NCI-H2196 treated with DMSO at 0.1 percent for 48 hours (cell line): ENCODE measurements around the gene PTP4A2.

Experiments used
- DNase-seq: peaks from one replicate; lab custom pipeline; 2025; ENCODE audit not compliant: unreplicated experiment; lab: John Stamatoyannopoulos, UW

Gene PTP4A2

DNA sequence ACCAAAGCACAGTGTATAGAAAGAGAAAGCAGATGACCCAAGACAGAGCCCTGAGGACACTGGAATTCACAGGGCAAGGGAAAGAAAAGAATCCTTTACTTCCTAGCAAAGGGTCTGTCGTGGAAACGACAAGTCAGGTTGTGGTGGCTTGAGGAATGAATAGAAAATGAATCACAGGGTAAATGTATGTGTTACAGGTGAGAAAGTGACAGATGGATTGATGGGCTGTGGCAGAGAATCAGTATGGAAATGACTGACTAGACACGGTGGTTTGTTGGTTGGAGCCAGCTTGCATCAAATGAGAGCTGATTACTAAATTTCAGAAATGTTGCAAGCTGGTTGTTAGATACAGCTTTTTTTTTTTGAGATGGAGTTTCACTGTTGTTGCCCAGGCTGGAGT, 46.9 kb downstream of the PTP4A2 start:
- no peak for DNase-seq

DNA sequence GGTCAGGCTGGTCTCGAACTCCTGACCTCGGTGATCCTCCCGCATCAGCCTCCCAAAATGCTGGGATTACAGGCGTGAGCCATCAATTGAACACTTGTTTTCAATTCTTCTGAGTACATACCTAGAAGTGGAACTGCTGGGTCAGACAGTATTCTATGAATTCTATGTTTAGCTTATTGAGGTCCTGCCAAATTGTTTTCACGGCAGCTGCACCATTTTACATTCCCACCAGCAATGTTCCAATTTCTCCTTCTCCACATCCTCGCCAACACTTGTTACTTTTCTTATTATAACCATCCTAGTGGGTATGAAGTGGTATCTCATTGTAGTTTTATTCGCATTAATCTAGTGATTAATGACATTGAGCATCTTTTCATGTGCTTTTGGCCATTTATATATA, 49.9 kb downstream of the PTP4A2 start:
- no peak for DNase-seq

DNA sequence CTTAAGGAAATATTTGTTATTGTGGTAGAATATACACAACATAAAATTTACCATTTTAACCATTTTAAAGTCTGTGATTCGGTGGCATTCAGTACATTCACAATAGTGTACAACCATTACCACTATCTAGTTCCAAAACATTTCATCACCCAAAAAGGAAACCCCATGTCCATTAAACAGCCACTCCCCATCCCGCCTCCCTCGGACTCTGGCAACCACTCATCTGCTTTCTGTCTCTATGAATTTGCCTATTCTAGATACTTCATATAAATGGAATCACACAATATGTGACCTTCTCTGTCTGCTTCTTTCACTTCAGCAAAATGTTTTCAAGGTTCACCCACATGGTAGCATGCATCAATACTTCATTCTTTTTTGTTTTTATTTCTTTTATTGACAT, 51.3 kb downstream of the PTP4A2 start:
- no peak for DNase-seq

DNA sequence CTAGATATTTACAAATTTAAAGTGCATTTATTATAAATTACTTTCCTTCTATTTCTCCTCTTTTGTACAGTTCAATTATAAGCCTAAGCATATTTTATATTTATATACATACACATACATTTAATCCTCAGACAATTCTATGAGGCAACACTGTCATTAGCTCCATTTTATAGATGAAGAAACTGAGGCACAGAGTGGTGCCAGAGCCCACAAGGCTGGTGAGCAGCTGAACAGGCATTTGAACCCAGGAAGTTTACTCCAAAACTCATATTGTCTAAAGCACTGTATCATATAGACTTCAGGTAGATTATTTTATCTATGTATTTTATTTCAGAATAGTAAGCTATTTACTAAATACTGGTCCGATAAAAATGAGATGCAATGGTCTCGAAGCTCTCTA, 52.3 kb downstream of the PTP4A2 start:
- no peak for DNase-seq

DNA sequence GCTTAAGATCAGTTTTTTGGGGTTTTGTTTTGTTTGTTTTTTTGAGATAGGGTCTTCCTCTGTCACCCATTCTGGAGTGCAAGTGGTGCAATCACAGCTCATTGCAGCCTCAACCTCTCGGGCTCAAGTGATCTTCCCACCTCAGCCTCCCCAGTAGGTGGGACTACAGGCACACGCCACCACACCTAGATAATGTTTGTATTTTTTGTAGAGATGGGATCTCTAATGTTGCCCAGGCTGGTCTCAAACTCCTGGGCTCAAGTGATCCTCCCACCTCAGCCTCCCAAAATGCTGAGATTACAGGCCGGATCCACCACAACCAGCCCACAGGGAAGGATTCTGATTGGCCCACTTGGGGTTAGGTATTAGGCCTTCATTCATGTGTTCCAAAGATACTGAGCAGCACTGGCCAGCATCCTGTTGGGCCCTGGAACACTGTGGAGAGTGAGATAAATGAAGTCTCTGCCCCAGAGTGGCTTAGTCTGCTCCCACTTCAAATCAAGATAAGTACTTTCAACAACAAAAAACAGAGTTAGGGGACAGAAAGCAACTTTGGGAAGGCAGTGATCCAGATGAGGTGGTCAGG, 54.7 kb downstream of the PTP4A2 start:
- no peak for DNase-seq

DNA sequence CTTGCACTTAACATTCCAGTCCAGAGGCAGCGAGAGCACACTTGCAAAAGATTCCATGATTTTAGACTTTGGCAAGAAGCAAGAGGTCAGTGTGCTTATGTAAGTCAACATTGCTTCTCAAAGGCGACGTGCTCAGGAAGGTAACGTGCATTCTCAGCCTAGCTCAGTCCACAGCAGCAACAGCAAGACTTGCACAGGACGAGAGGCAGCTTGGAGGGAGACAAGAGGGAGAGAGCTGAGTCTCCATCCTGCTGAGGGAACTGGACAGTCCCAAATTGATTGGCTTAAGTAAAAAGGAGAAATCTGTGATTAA, 56.5 kb downstream of the PTP4A2 start:
- no peak for DNase-seq

DNA sequence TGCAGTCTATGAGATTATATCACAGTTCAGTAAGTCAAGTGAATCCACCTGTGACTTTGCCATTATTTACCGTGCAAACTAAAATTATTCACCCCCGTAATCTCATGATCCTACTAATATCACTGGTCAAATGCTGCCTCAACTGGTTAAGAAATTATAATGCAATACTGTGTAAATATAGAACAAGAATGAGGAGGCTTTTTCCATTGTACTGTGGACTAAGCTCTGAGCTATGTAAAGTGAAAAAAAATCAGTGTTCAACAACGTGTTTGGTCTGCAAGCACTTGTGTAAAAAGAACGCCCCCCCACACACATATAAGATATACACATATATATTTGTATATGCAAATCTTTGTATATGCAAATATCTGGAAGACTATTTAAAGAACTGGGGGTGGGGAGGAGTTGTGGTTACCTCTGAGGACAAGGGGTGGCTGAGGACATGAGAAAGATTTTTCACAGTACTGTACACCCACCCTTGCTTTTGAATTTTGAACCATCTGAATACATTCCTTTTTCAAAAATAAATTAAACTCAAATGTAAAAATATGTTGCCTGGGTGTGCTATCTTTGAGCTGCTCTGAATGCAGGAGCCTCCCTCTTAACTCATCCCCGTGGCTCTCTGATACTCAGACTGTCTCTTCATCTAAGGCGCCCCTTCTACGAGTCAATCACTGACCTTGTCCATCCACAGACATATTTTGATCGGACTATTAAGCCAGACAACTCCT, 57.0 kb downstream of the PTP4A2 start:
- no peak for DNase-seq

DNA sequence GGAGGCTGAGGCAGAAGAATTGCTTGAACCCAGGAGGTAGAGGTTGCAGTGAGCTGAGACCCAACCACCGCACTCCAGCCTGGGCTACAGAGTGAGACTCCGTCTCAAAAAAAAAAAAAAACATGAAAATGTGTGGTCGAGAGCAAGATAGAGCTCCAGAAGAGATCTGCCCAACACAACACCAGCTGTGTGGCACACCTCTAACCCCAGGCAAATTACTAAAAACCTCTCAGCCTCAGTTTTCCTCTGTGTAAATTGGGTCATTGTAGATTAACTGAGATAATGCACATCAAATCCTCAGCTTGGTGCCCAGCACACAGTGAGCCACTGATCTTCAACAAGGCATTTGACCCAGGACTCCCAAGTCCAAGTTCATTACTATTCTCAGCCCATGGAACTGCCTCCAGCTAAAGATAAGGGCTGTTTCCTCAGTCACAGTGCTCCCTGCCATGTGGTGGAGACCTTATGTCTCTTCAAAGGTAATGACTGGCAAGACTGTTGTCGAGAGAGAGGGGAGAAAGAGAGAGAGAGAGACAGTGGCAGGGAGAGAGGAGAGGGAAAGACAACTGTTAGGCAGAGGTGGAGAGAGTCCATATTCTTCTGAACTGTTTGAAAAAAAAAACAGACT, 58.1 kb downstream of the PTP4A2 start:
- no peak for DNase-seq

DNA sequence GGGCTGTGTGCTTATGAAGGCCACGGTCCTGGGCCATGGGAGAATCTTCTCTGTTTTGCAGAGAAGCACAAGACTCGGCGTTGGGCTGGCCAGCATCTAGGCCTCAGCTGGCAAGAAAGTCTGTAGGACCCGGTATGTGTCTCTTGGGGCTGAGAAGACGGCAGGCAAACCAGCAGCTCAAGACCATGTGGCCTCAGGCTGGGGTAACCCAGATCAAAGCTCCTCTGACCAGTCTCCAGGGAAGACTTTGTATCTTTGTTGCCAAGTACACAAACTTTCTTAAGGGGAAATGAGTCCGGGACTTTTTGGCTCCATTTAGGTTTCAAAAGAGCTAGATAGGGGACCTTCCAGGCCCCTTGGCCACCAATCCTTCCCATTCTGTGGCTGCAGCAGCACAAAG, 60.1 kb downstream of the PTP4A2 start:
- no peak for DNase-seq

DNA sequence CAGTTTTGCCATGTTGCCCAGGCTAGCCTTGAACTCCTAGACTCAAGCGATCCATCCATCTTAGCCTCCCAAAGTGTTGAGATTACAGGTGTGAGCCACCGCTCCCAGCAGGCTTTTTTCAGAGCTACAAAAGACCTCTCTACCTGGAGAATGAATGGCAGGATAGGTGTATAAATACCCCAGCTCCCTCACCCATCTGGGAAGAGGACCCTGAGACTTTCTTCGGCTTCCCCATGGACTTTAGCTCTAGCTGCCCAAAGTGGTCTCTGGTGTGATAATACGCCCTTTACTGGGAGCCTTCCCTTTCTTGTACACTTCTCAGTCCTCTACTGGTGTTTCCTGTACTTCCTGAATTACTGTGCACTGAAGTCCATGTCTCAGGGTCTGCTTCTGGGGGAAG, 60.6 kb downstream of the PTP4A2 start:
- no peak for DNase-seq

DNA sequence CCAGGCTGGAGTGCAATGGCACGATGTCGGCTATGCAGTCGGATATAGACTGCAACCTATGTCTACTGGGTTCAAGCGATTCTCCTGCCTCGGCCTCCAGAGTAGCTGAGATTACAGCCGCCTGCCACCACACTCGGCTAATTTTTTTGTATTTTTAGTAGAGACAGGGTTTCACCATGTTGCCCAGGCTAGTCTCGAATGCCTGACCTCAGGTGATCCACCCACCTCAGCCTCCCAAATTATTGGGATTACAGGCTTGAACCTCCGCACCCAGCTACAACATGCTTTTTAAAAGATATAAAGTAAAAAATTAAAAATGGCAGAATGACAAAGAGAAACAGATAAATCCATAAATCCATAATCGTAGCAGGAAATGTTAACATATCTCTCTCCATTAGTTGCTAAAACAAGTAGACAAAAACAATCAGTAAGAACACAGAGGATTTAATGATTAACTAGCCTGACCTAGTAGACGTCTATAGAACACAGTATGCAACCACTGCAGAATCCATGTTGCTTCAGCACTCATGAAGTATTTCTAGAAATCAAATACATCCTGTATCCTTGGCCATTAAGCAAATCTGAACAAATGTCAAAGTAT, 62.4 kb downstream of the PTP4A2 start:
- no peak for DNase-seq

DNA sequence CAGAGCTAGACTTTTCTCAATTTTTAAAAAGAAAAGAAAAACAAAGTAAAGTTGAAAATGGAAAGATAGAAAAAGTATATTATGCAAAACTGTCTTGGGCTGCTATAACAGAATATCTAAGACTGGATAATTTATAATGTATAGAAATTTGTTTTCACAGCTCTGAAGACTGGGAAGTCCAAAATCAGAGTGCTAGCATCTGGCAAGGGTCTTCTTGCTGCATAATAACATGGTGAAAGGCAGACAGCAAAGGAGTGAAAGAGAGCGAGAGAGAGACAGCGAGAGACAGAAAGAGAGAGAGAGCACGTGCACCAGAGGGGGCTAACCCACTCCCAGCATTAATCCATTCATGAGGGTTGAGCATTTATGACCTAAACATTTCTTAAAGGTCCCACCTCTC, 63.2 kb downstream of the PTP4A2 start:
- no peak for DNase-seq

DNA sequence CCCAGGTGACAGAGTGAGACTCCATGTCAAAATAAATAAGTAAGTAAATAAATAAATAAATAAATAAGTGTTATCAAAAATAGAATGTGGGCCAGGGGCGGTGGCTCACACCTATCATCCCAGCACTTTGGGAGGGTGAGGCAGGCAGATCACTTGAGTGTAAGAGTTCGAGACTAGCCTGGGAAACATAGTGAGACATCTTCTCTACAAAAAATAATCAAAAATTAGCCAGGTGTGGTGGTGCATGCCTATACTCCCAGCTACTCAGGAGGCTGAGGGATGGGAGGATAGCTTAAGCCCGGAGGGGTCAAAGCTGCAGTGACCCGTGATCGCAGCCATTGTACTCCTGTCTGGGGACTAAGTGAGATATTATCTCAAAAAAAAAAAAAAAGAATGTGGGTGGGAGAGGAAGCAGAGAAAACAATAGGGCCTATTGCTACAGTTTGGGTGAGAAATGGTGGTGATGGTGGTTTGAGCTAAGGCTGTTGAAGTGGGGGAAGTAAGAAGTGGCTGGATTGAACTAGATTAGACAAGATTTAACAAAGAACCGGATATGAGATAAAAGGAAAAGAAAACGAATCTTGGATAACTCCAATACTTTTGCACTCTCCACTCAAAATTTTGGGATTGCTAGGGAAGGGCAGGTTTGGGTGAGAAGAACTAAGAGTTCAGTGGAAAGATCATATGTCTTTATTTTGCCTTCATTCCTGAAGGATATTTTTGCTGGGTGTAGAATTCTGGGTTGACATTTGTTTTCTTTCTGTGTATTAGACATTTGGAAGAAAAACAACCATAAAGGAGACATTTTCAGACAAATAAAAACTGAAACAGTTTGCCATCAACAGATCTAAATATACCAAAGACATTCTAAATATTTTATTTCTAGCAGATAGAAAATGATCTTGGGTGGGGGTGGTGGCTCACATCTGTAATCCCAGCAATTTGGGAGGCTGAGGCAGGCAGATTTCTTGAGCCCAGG, 65.2 kb downstream of the PTP4A2 start:
- no peak for DNase-seq

DNA sequence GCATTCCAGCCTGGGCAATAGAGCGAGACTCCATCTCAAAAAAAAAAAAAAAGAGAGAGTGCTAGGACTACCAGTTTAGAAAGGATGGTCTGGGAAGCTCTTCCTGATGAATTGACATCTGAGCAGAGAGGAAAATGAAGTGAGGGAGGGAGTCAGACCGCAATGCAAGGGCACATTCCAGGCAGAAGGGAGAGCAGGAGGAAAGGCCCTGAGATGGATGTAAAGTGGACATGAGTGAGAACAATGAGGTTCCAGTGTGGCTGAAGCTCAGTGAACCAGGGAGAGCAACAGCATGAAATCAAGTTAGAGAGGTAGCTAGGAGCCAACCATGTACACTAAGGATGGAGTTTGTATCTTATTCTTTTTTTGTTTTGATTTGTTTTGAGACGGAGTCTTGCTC, 66.5 kb downstream of the PTP4A2 start:
- DNase-seq: no peak

DNA sequence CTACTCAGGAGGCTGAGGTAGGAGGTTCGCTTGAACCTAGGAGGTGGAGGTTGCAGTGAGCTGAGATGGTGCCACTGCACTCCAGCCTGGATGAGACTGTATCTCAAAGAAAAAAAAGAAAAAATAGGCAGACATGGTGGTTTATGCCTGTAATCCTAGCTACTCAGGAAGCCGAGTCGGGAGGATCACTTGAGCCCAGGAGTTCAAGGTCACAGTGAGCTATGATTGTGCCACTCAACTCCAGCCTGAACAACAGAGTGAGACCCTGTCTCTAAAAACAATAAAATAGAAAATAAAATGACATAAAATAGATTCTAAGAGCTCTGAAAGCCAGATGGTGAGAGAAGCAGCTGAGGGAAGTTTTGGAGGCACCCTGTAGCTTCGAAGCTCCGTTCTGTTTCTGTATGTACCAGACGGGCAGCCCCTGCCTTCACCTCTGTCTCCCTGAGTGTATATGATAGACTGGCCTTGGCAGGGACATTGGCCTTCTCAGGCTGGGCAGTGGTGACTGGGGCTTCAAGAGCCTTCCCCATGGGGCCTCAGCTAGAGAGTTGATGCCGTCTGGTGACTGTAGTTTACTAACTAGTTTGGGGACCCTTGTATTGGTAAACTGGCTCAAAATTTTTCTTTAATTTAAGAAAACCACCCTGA, 68.0 kb downstream of the PTP4A2 start:
- no peak for DNase-seq

DNA sequence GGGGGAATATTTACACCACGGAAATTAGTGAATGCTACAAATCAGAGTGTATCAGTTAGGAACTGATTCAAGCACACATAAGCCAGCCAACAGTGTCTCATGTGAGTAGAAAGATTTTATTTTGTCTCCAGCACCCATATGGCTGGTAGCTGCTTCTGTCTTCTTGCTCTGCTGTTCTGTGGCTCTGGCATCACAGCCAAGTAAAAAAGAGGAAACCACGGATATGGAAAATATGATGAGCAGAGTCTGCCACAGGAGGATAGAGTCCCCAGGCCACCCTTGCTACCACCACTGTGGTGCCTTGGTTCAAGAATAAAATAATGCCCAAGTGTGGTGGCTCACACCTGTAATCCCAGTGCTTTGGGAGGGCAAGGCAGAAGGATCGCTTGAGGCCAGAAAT, 68.7 kb downstream of the PTP4A2 start:
- DNase-seq: no peak

DNA sequence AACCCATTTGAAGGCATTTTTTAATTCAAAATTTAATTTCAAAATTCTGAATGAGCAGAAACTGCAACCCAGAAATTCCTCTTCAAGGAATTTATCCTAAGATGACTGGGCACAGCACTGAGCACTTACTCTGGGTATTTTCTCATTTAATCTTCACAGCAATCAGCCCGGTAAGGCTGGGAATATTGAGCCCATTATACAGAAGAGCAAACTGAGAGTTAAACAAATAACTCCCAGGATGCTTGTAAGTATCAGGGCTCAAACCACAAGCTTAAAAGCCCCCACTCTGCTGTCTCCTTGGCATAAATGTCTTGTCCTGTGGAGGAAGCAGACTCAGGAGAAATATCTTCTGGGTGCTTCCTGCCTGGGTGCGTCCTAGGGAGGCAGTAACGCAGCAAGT, 69.3 kb downstream of the PTP4A2 start:
- DNase-seq: no peak

DNA sequence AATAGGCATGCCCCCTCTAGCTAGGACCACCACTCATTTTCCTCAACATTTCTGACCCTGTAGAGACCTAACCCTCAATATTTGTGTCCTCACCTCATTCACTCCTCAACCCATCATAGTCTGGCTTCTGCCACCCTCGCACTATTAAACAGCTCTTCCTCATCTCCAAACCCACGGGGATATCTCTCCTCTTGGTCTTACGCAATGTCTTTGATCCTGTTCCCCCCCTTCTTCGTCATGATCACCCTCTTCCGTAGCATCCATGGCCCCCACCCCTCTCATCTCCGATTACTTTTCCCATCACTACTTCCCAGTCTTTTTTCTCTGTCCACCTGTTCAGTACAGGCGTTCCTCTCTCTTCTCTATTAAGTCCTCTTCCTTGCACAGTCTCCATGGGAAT, 70.6 kb downstream of the PTP4A2 start:
- DNase-seq: no peak

DNA sequence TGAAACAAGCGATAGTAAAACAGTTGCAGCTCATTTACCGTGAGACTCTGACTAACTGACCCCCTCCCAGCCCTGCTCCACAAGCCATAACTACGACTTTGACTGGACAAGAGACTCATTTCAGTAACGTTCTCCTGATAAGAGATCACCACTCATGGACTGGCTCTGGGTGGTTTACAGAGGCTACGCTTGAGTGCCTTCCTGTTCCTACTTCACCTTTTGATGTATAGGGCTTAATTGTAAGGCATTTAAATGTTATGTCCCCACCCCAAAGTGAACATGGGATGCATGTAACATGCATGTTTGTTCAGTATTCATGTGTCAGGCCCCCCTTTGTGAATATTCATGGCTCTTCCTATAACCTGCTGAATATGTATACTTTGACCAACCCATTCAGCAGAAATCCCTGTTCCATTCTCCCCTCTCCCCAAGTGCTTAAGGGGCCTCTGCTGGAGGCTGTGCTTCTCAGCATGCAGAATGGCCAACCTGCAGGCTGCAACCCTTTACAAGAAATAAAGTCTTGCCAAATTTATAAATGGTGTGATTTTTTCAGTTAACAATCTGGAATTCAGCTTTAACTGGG, 71.6 kb downstream of the PTP4A2 start:
- no peak for DNase-seq

DNA sequence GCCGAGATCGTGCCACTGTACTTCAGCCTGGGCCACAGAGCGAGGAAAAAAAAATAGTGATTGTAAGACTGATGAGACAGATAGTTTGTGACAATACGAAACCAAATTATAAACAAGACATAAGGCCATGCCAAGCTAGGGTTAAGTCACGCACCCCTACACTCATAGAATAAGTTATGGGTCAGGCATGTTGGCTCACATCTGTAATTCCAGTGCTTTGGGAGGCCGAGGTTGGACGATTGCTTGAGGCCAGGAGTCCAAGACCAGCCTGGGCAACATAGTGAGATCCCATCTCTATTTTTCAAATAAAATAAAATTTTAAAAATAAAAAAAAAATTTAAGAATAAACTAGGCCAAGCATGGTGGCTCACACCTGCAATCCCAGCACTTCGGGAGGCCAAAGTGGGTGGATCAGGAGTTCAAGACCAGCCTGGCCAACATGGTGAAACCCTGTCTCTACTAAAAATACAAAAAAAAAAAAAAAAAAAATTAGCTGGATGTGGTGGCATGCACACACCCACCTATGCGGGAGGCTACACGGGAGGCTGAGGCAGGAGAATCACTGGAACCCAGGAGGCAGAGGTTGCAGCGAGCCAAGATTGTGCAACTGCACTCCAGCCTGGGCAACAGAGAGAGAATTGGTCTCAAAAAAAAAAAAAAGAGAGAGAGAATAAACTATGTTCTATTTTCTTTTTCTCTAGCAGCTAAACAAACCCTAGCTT, 72.3 kb downstream of the PTP4A2 start:
- no peak for DNase-seq
